ENCODE results near the gene TRIM52.

TRIM52 gene

DNA sequence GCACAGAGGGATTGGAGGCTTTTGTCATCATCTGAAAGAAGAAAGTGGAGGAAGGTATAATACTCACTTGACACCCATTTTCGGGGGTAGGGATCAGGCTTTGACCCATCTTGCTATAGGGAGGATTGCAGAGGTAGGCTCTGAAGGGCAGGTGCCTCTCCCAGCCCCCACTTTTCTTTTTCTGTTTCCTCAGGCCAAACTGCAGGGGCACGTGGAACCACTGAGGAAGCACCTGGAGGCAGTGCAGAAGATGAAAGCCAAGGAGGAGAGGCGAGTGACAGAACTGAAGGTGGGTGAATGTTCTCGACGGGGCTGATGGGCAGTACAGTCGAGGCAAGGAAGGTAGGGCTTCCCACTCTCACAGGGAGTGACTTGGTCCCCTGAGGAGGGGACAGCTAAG, 30.4 kb downstream of the TRIM52 start:
- ATAC-seq: no peak
- TF ChIP-seq TSHZ2 (CRISPR knock-in tag; IDR thresholded peaks at IDR 0.05) (no peak), ZFP3 (CRISPR knock-in tag; IDR thresholded peaks at IDR 0.05) (no peak), ZFP30 (CRISPR knock-in tag; IDR thresholded peaks at IDR 0.05) (no peak), PATZ1 (CRISPR knock-in tag; IDR thresholded peaks at IDR 0.05; ENCODE audit: borderline replicate concordance) (no peak), ZC3H10 (CRISPR knock-in tag; IDR thresholded peaks at IDR 0.05) (no peak), ARNTL (CRISPR knock-in tag; IDR thresholded peaks at IDR 0.05; ENCODE audit: borderline replicate concordance, low read depth) (no peak), OSR1 (CRISPR knock-in tag; IDR thresholded peaks at IDR 0.05) (no peak)
- TF ChIP-seq, protein P1, sequence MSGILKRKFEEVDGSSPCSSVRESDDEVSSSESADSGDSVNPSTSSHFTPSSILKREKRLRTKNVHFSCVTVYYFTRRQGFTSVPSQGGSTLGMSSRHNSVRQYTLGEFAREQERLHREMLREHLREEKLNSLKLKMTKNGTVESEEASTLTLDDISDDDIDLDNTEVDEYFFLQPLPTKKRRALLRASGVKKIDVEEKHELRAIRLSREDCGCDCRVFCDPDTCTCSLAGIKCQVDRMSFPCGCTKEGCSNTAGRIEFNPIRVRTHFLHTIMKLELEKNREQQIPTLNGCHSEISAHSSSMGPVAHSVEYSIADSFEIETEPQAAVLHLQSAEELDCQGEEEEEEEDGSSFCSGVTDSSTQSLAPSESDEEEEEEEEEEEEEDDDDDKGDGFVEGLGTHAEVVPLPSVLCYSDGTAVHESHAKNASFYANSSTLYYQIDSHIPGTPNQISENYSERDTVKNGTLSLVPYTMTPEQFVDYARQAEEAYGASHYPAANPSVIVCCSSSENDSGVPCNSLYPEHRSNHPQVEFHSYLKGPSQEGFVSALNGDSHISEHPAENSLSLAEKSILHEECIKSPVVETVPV (CRISPR knock-in tag; IDR thresholded peaks at IDR 0.05): no peak
- TF ChIP-seq, protein P2, sequence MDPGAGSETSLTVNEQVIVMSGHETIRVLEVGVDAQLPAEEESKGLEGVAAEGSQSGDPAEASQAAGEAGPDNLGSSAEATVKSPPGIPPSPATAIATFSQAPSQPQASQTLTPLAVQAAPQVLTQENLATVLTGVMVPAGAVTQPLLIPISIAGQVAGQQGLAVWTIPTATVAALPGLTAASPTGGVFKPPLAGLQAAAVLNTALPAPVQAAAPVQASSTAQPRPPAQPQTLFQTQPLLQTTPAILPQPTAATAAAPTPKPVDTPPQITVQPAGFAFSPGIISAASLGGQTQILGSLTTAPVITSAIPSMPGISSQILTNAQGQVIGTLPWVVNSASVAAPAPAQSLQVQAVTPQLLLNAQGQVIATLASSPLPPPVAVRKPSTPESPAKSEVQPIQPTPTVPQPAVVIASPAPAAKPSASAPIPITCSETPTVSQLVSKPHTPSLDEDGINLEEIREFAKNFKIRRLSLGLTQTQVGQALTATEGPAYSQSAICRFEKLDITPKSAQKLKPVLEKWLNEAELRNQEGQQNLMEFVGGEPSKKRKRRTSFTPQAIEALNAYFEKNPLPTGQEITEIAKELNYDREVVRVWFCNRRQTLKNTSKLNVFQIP (CRISPR knock-in tag; IDR thresholded peaks at IDR 0.05; ENCODE audit: borderline replicate concordance, low read depth): no peak

- ATAC-seq: no peak
- TF ChIP-seq ZC3H10 (CRISPR knock-in tag; IDR thresholded peaks at IDR 0.05) (no peak), CREB5 (CRISPR knock-in tag; IDR thresholded peaks at IDR 0.05; ENCODE audit: low read depth) (no peak), ZFP30 (CRISPR knock-in tag; IDR thresholded peaks at IDR 0.05) (no peak), BACH2 (CRISPR knock-in tag; IDR thresholded peaks at IDR 0.05; ENCODE audit: borderline replicate concordance) (no peak), TCF4 (CRISPR knock-in tag; IDR thresholded peaks at IDR 0.05; ENCODE audit: borderline replicate concordance) (no peak), ZNF565 (CRISPR knock-in tag; conservative IDR thresholded peaks at IDR 0.05; ENCODE audit: low read depth) (no peak), ZNF70 (CRISPR knock-in tag; IDR thresholded peaks at IDR 0.05) (no peak), CSDC2 (CRISPR knock-in tag; IDR thresholded peaks at IDR 0.05) (no peak), ZFP3 (CRISPR knock-in tag; IDR thresholded peaks at IDR 0.05) (no peak), TSHZ2 (CRISPR knock-in tag; IDR thresholded peaks at IDR 0.05) (no peak)
- TF ChIP-seq, protein P2 (CRISPR knock-in tag; IDR thresholded peaks at IDR 0.05; ENCODE audit: borderline replicate concordance, low read depth): no peak
Observed at GRCh38 chr5:181229996-181230395, 30.9 kb downstream of the TRIM52 start.
